ENCODE data around the gene C1orf56. TPM values are rescaled to one million over a fixed set of nuclear protein-coding genes. Genes with fewer than 3 reads are reported as not detected.

C1orf56 gene
- total RNA-seq, 1 experiment from 2014 or later: 2.8 TPM

- H3K27ac ChIP-seq (ENCODE audit: low read length): no peak overlapping the region
- peaks cover 22% of the 10 kb centered on the region for H3K4me1 ChIP-seq (ENCODE audit: insufficient read depth, low read length)
- no peak overlapping the region for H3K4me2 ChIP-seq (ENCODE audit: low read length)
- peaks cover 51% of the 10 kb centered on the region for H3K36me3 ChIP-seq (ENCODE audit: low read depth, low read length)
- H3K9me3 ChIP-seq (ENCODE audit: low read length): no peaks in the 10 kb centered on the region
- H3F3A ChIP-seq (ENCODE audit: low read length, unreplicated experiment): peaks cover 9% of the 10 kb centered on the region
- ChIA-PET CTCF (no interaction called here), POLR2A (ENCODE audit: unreplicated experiment) (no interaction called here)
- no peak overlapping the region for H3K4me3 ChIP-seq (ENCODE audit: low read length)
- H3K9ac ChIP-seq (ENCODE audit: low read length): no peak overlapping the region
- TF ChIP-seq EZH2 (IDR thresholded peaks at IDR 0.05; ENCODE audit: low read length, unreplicated experiment) (no peak), EZH2phosphoT487 (IDR thresholded peaks at IDR 0.05; ENCODE audit: borderline replicate concordance, low read length) (no peak)
- TF ChIP-seq, protein P1, sequence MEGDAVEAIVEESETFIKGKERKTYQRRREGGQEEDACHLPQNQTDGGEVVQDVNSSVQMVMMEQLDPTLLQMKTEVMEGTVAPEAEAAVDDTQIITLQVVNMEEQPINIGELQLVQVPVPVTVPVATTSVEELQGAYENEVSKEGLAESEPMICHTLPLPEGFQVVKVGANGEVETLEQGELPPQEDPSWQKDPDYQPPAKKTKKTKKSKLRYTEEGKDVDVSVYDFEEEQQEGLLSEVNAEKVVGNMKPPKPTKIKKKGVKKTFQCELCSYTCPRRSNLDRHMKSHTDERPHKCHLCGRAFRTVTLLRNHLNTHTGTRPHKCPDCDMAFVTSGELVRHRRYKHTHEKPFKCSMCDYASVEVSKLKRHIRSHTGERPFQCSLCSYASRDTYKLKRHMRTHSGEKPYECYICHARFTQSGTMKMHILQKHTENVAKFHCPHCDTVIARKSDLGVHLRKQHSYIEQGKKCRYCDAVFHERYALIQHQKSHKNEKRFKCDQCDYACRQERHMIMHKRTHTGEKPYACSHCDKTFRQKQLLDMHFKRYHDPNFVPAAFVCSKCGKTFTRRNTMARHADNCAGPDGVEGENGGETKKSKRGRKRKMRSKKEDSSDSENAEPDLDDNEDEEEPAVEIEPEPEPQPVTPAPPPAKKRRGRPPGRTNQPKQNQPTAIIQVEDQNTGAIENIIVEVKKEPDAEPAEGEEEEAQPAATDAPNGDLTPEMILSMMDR (conservative IDR thresholded peaks at IDR 0.05; ENCODE audit: low read depth, low read length): no peak
- peaks cover 25% of the 10 kb centered on the region; the same call in 1 of the 2 replicates for H4K20me1 ChIP-seq (ENCODE audit: low read length)
- no peak overlapping the region for H2AFZ ChIP-seq (ENCODE audit: low read length)
- no peak for DNase-seq
- peaks cover 55% of the 10 kb centered on the region for H3K79me2 ChIP-seq (ENCODE audit: low read length)
- no peaks in the 10 kb centered on the region for H3K9me2 ChIP-seq (replicated peaks; ENCODE audit: low read length)
- no peak for ATAC-seq
- BruUV-seq (replicated peaks): no TSS peak
- no peaks in the 10 kb centered on the region for H3K27me3 ChIP-seq (ENCODE audit: low read length)
- intact Hi-C loops (cut with micrococcal nuclease): no loop called here
Observed at GRCh38 chr1:151054971-151055547, 7.5 kb downstream of the C1orf56 start.

- intact Hi-C loops (cut with micrococcal nuclease): no loop called here
- H4K20me1 ChIP-seq (ENCODE audit: low read length): peaks cover 25% of the 10 kb centered on the region; the same call in 1 of the 2 replicates
- ChIA-PET POLR2A (ENCODE audit: unreplicated experiment) (no interaction called here), CTCF (no interaction called here)
- no peak overlapping the region for H2AFZ ChIP-seq (ENCODE audit: low read length)
- TF ChIP-seq, protein P1 (conservative IDR thresholded peaks at IDR 0.05; ENCODE audit: low read depth, low read length): no peak
- TF ChIP-seq EZH2phosphoT487 (IDR thresholded peaks at IDR 0.05; ENCODE audit: borderline replicate concordance, low read length) (no peak), EZH2 (IDR thresholded peaks at IDR 0.05; ENCODE audit: low read length, unreplicated experiment) (no peak)
- peaks cover 22% of the 10 kb centered on the region for H3K4me1 ChIP-seq (ENCODE audit: insufficient read depth, low read length)
- peaks cover 60% of the 10 kb centered on the region for H3K79me2 ChIP-seq (ENCODE audit: low read length)
- no peak for DNase-seq
- H3K9ac ChIP-seq (ENCODE audit: low read length): no peak overlapping the region
- H3K4me2 ChIP-seq (ENCODE audit: low read length): 0 out of 2 replicates have a peak overlapping the region, but pooled peaks have one; percentile 23
- no peak overlapping the region for H3K27ac ChIP-seq (ENCODE audit: low read length)
- H3K27me3 ChIP-seq (ENCODE audit: low read length): no peaks in the 10 kb centered on the region
- H3K4me3 ChIP-seq (ENCODE audit: low read length): no peak overlapping the region
- H3F3A ChIP-seq (ENCODE audit: low read length, unreplicated experiment): peaks cover 7% of the 10 kb centered on the region
- BruUV-seq (replicated peaks): no TSS peak
- no peak for ATAC-seq
- peaks cover 51% of the 10 kb centered on the region for H3K36me3 ChIP-seq (ENCODE audit: low read depth, low read length)
- H3K9me3 ChIP-seq (ENCODE audit: low read length): no peaks in the 10 kb centered on the region
- H3K9me2 ChIP-seq (replicated peaks; ENCODE audit: low read length): no peaks in the 10 kb centered on the region
Observed at GRCh38 chr1:151055581-151055980, 8.0 kb downstream of the C1orf56 start.

DNA sequence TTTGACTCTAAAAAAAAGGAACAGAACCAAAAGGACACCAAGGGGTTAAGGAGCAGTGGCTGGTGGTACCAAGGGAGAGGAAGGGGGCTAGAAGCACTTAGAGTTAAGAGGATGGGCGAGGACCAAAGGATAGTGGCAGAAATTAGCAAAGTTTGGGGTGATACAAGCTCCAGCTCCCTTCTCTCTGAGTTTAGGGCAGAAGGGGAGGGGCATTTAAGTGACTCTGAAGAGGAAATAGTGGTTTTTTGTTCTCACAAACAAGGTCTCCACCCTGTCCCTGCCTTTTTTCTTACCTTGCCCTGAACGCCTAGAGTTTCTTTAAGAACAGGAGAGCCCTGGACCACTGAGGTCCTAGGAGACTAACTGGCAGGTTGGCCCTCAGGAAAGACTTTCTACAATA lies 8.6 kb downstream of the C1orf56 start:
- no peak for DNase-seq
- no TSS peak for BruUV-seq (replicated peaks)
- peaks cover 26% of the 10 kb centered on the region for H3K4me1 ChIP-seq (ENCODE audit: insufficient read depth, low read length)
- H3K4me2 ChIP-seq (ENCODE audit: low read length): peak overlapping the region; percentile 23; the same call in 1 of the 2 replicates
- peaks cover 65% of the 10 kb centered on the region for H3K79me2 ChIP-seq (ENCODE audit: low read length)
- no peaks in the 10 kb centered on the region for H3K9me2 ChIP-seq (replicated peaks; ENCODE audit: low read length)
- intact Hi-C loops (cut with micrococcal nuclease): no loop called here
- ChIA-PET POLR2A (ENCODE audit: unreplicated experiment) (no interaction called here), CTCF (no interaction called here)
- no peaks in the 10 kb centered on the region for H3K9me3 ChIP-seq (ENCODE audit: low read length)
- no peak overlapping the region for H3K4me3 ChIP-seq (ENCODE audit: low read length)
- peaks cover 25% of the 10 kb centered on the region; the same call in 1 of the 2 replicates for H4K20me1 ChIP-seq (ENCODE audit: low read length)
- H3F3A ChIP-seq (ENCODE audit: low read length, unreplicated experiment): peaks cover 4% of the 10 kb centered on the region
- no peak for ATAC-seq
- H3K27ac ChIP-seq (ENCODE audit: low read length): no peak overlapping the region
- H3K36me3 ChIP-seq (ENCODE audit: low read depth, low read length): peaks cover 49% of the 10 kb centered on the region
- H2AFZ ChIP-seq (ENCODE audit: low read length): no peak overlapping the region
- no peaks in the 10 kb centered on the region for H3K27me3 ChIP-seq (ENCODE audit: low read length)
- no peak overlapping the region for H3K9ac ChIP-seq (ENCODE audit: low read length)
- no peak for TF ChIP-seq EZH2 (IDR thresholded peaks at IDR 0.05; ENCODE audit: low read length, unreplicated experiment)
- TF ChIP-seq, protein P1 (conservative IDR thresholded peaks at IDR 0.05; ENCODE audit: low read depth, low read length): no peak
- no peak for TF ChIP-seq EZH2phosphoT487 (IDR thresholded peaks at IDR 0.05; ENCODE audit: borderline replicate concordance, low read length)

All from PC-3 (cell line).